NK-92 treated with Interleukin-12 subunit alpha and Interleukin-12 subunit beta, amount 100 ng/mL, for 24 hours (cell line): ENCODE results near the gene ARPC2.
A peak's percentile ranks its signal among the peaks of the same experiment; 100 is the strongest.
"Not testable (repeated sequence)": the region's sequence is repeated elsewhere in the genome, so short reads cannot be mapped to it uniquely, and the experiment has no call there.

Source experiments
- DNase-seq: peaks from one replicate; lab custom pipeline; 2025; lab: John Stamatoyannopoulos, UW

ARPC2 gene

GRCh38 chr2:218216674-218217359 lies at the start of gene ARPC2:
Gene ARPC2 (plus strand): TSS chr2:218217189. CDS start chr2:218217471, 282 bp downstream.
- DNase-seq, result peak; percentile 89

GRCh38 chr2:218168016-218168415 lies 49.0 kb upstream of the ARPC2 start:
- no peak for DNase-seq

GRCh38 chr2:218168635-218169462 lies 48.1 kb upstream of the ARPC2 start:
- peak; percentile 45 for DNase-seq

- no peak for DNase-seq
Measured at GRCh38 chr2:218169757-218170546, 47.0 kb upstream of the ARPC2 start.

- not testable (repeated sequence) for DNase-seq
Measured at GRCh38 chr2:218171744-218172143, 45.2 kb upstream of the ARPC2 start.

GRCh38 chr2:218172845-218173244 lies 44.1 kb upstream of the ARPC2 start:
- no peak for DNase-seq

- no peak for DNase-seq
Measured at GRCh38 chr2:218179782-218180181, 37.2 kb upstream of the ARPC2 start.

GRCh38 chr2:218180467-218181114 lies 36.4 kb upstream of the ARPC2 start:
- no peak for DNase-seq

- no peak for DNase-seq
Measured at GRCh38 chr2:218184331-218184730, 32.7 kb upstream of the ARPC2 start.

- peak; percentile 18 for DNase-seq
Measured at GRCh38 chr2:218186355-218186766, 30.6 kb upstream of the ARPC2 start.

- DNase-seq, result no peak
Measured at GRCh38 chr2:218186876-218187275, 30.1 kb upstream of the ARPC2 start.

GRCh38 chr2:218187296-218188015 lies 29.5 kb upstream of the ARPC2 start:
- no peak for DNase-seq

- DNase-seq, result no peak
Measured at GRCh38 chr2:218188528-218188927, 28.5 kb upstream of the ARPC2 start.

- DNase-seq, result no peak
Measured at GRCh38 chr2:218192902-218193430, 24.0 kb upstream of the ARPC2 start.

GRCh38 chr2:218193701-218194100 lies 23.3 kb upstream of the ARPC2 start:
- DNase-seq, result no peak

- no peak for DNase-seq
Measured at GRCh38 chr2:218194880-218195279, 22.1 kb upstream of the ARPC2 start.

- no peak for DNase-seq
Measured at GRCh38 chr2:218196974-218197373, 20.0 kb upstream of the ARPC2 start.

GRCh38 chr2:218202266-218202665 lies 14.7 kb upstream of the ARPC2 start:
- DNase-seq, result no peak

- no peak for DNase-seq
Measured at GRCh38 chr2:218209078-218209477, 7.9 kb upstream of the ARPC2 start.

- DNase-seq, result no peak
Measured at GRCh38 chr2:218214116-218214515, 2.9 kb upstream of the ARPC2 start.

- DNase-seq, result no peak
Measured at GRCh38 chr2:218216336-218216673, 684 bp upstream of the ARPC2 start.
